Activated naive CD4-positive, alpha-beta T cell (primary cell): ENCODE data around the gene SYNE1.
"Not testable (repeated sequence)": the region's sequence is repeated elsewhere in the genome, so short reads cannot be mapped to it uniquely, and the experiment has no call there.

ENCODE experiments used
- DNase-seq, 4 experiments: peaks; one replicate each; lab custom pipeline; 2025; lab: John Stamatoyannopoulos, UW

Gene SYNE1

GRCh38 chr6:152138344-152138743 is 498.8 kb downstream of the SYNE1 start:
- not testable (repeated sequence) for DNase-seq

GRCh38 chr6:152136449-152136825 is 500.7 kb downstream of the SYNE1 start:
- no peak for DNase-seq

- no peak for DNase-seq
These were observed 501.3 kb downstream of the SYNE1 start for GRCh38 chr6:152135755-152136448.

DNA sequence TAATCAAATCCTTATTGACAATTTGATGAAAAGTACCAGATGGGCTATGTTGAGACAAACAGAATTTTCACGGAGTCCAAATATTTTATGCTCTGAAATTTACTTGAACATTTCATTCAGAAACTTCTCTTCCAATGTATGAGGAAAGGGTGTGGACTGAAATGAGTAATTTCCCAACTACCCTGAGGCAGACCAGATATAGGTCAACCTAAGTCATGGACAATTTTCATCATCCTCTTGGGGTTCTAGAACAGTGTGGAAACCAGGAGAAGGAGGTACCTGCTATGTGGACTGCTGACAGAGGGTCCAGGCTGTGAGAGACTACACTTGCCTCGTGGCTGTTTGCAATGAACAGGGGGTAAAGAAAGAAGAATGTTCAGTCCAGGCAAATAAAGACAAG is 506.7 kb downstream of the SYNE1 start:
- DNase-seq: no peak

DNA sequence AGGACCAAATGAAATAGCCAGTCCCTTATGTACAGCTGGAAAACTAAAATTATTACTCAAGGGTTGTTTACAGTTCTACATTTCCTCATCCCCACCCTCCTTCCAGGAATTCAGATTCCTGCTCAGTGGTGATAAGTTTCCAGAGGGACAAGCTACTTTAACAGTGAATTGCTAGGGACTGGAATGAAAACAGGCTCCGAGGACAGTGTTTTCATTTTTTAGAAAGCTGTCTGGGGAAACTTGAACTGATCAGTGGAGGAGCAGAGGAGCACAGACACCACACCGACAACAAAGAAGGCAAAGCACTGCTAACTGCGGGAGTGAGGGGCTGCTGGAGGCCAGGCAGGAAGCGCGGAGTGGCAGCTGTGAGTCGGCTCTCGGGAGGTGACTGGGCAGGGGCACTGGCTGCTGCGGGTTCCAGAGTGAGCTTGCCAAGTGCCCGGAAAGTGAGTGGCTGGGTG is 507.4 kb downstream of the SYNE1 start:
- DNase-seq: no peak

DNA sequence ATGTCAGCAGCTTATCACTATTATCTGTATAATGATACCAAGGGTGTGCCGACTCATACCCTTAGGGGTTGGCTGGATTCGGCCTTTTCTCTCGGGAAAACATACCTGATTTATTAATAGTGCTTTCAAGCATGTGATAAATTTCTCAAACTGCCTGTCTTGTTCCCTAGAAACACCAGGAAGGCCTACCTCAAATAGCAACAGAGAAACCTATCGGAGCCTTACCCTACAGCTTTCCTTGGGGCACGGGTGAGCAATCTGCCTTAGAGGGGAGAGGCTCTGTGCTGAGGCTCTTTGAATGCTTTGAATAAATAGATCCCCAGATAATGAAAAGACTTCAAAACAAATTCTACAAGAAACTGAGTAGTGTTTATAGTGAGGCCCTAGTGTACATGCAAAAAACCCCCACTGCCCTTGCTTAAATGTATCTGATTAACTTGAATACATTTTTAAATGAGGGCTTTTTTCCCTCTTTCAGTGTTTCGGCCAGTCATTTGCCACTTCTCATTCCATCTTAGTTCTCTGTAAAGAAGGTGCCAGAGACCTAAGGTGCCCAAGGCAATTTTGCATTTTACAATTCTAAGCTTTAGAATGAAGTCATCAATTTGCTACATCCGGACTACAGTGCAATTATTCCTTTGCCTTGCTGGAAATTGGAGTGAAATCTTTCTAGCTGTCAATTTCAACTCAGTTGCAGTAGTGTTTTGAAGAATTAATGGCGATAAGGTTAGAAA is 509.6 kb downstream of the SYNE1 start:
- no peak for DNase-seq

DNA sequence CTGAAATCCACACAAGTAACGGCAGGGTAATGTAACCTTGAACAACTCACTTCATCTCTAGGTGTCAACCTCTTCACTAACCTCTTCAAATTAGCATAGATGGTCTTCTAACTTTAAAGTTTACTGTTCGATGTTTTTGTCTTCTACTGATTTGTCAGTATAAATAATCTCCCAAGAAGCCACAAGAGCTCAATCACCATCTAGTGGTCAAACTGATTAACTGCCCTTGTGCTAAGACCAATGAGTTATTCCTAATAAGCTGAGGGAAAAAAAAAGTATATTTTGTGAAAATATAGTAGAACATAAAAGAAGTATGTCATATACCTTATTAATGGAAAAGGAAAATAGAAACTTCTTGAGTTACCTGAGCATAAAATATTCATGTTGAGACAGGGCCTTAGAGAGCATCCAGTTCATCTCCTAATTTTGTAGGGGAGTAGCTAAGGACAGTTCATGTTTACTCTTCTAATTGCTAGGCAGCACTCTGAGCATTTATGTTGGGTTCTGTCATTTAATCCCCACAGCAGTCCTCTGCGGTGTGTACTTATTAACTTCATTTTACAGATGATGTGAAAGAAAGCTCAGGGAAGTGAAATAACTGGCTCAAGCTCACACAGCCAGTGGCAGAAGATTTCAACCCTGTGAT is 512.6 kb downstream of the SYNE1 start:
- DNase-seq: no peak

GRCh38 chr6:152123076-152123475 is 514.1 kb downstream of the SYNE1 start:
- DNase-seq: no peak

- DNase-seq: no peak
These were observed 514.7 kb downstream of the SYNE1 start for GRCh38 chr6:152122434-152122833.

DNA sequence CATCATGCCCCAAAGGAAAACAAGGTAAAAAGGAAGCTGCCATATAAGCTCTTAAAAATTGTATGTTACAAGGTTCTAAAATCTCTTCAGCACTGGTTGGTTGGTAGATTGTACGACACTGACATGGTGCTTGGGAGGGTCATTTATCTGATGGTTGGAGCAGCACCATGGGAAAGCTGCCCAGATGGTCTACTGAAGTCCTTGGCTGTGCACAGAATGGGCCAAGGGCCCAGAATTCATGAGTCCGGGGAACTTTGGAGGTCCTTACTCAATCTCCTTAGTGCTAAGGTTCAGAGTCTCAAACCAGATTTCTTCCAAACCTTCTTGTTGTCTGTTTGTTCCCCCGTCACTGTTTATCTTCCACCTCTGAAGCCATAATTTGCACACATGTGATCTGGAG is 515.3 kb downstream of the SYNE1 start:
- no peak for DNase-seq

- DNase-seq: no peak
These were observed 517.3 kb downstream of the SYNE1 start for GRCh38 chr6:152119831-152120230.

- no peak for DNase-seq
These were observed 518.5 kb downstream of the SYNE1 start for GRCh38 chr6:152118678-152119077.

GRCh38 chr6:152118224-152118623 is 518.9 kb downstream of the SYNE1 start:
- DNase-seq: no peak

GRCh38 chr6:152117156-152118133 is 519.7 kb downstream of the SYNE1 start:
- no peak for DNase-seq

DNA sequence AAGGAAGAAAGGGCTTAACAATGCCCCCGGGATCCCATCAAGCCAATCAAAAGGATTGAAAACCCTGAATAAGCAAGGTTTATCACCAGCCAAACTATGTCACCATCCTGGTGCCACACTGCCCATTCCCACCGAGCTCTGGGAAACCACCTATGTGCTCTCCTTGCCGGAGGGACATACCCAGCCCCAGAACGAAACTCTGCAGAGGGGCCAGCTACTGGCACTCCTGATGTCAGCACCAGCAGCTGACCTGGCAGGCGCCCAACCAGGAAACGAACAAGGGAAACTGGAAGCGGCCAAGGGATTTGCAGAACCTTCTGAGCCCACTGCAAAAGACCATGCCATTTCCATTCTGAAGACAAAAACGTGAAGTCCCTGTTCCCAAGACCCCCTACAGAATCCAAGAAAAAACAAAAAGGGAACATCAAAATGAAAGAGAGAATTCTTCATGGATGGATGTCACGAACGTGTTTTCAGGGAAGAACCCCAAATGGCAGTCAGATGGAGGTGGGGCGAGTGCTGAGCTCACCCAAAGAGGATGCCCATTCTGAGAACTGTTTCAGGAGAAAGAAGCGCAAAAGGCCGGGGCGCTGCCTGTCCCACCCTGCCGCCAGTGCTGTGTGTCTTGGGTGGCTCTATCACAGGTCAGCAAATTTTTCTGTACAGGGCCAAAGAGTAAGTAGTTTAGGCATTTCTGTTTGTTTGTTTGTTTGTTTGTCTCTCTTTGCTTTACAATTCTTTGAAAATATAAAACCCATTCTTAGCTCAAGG is 524.5 kb downstream of the SYNE1 start:
- no peak for DNase-seq

GRCh38 chr6:152110886-152111820 is 526.0 kb downstream of the SYNE1 start:
- DNase-seq: no peak

DNA sequence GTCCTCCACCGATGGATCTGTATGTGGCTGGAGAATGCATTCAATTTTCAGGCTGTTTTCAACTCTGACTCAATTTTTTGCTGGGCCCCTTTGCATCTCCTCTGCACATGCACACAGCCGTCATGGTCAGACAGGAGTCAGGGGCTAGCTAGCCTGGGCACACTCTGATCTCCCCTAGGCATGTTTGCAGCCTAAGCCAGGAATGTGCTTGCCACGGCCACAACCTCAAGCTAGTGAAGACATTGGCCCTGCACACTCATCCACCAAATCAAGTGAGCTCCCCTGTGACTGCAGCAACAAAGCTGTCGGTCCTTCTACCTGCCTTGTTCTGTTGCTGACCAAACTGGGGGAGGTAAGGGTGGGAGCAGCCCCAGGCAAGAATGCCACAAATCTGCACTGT is 529.2 kb downstream of the SYNE1 start:
- DNase-seq: no peak

GRCh38 chr6:152100183-152100618 is 537.0 kb downstream of the SYNE1 start:
- DNase-seq: no peak

GRCh38 chr6:152099446-152100182 is 537.5 kb downstream of the SYNE1 start:
- DNase-seq: no peak
